Measurements from ENCODE around the gene SPSB3.
"Not testable (repeated sequence)": the region's sequence is repeated elsewhere in the genome, so short reads cannot be mapped to it uniquely, and the experiment has no call there.

The SPSB3 gene

GRCh38 chr16:1734816-1735215 is 47.6 kb downstream of the SPSB3 start:
- no peak for DNase-seq

- no peak for DNase-seq
Measured at GRCh38 chr16:1734123-1734522, 48.2 kb downstream of the SPSB3 start.

- DNase-seq: not testable (repeated sequence)
Measured at GRCh38 chr16:1732551-1732987, 49.8 kb downstream of the SPSB3 start.

- no peak for DNase-seq
Measured at GRCh38 chr16:1732071-1732470, 50.3 kb downstream of the SPSB3 start.

- DNase-seq: no peak
Measured at GRCh38 chr16:1731603-1732002, 50.8 kb downstream of the SPSB3 start.

- DNase-seq: no peak
Measured at GRCh38 chr16:1731073-1731472, 51.3 kb downstream of the SPSB3 start.

GRCh38 chr16:1729445-1729844 is 52.9 kb downstream of the SPSB3 start:
- no peak for DNase-seq

GRCh38 chr16:1729026-1729425 is 53.3 kb downstream of the SPSB3 start:
- DNase-seq: no peak

- no peak for DNase-seq
Measured at GRCh38 chr16:1727651-1728624, 54.4 kb downstream of the SPSB3 start.

Data from CD4-positive, alpha-beta T cell treated with Interleukin-21 for 1 hour (primary cell).